GM19023 (cell line): ENCODE results near the gene EPHB2.

ENCODE experiments used
- ATAC-seq: cut with Tn5 transposase; IDR thresholded peaks from one replicate; pipeline ENCODE4 v1.9.1; 2021; ENCODE audit warnings: mild to moderate bottlenecking, moderate library complexity; ENCODE audit not compliant: unreplicated experiment

EPHB2 gene

DNA sequence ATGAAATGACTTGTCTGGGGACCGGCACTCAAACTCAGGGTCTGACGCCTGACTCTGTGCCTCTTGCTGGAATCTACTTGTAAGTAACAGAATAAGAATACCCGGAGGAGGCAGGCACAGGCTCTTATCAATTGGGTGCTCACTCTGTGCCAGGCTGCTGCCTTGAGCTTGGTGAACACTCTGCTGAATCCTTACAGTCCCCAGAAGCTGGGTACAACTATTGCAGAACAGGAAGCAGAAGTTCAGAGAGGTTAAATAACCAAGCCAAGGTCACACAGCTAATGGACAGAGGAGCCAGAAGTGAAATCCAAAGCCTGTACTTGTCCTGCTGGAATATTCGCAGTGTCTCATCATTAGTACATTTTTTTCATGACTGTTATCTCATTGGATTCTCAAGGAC, 86.0 kb downstream of the EPHB2 start:
- no peak for ATAC-seq

DNA sequence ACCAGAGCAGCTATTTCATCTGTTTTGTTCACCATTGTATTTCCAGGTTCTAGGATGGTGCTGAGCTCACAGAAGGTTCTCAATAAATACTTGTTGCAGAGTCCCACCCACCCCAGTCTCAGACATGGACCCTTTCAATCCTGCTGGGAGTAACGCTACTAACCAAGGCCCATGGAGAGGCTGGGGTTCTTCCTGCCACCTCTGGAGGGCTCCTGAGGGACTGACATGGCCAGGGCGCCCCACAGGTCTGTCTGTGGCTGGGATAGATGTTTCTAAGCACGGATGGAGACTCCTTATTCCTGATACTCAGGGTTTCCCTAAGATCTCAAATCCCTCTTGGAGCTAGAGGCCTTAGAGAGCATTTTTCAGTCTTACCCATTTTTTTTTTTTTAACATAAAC, 87.4 kb downstream of the EPHB2 start:
- no peak for ATAC-seq

DNA sequence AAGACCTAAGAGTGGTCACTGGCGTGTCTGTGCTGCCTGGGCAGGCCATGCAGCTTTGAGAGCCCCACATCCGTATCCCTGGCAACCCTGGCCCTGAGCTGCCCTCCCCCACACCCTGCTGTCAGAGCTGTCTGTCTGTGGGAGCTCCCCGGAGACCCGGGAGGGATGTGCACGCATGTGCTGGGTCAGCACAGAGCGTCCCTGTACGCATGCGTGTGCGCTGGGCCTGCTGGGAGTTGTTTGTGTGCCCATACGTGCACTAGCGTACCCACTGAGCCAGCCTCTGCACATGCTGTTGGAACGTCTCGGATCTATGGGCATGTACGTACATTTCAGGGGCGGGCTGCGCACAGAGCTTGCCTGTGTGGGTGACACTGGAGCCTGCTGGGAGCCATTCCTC, 89.3 kb downstream of the EPHB2 start:
- no peak for ATAC-seq

DNA sequence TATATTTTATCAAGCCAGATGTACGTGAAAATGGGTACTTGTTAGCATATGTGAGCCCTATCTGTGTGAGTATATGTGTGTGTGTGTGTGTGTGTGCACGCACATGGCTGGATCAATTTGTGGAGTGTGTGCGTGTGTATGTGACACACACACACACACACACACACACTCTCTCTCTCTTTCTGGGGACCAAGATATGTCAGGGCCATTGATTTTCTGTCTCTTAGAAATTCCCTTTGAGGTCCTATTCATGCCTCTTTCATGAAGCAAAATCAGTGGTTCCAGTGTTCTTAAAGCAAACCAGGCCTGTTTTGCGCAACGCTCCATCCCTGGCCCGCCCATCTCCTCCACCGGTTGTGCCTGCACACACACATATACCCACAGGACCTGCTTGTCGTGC, 90.0 kb downstream of the EPHB2 start:
- no peak for ATAC-seq

DNA sequence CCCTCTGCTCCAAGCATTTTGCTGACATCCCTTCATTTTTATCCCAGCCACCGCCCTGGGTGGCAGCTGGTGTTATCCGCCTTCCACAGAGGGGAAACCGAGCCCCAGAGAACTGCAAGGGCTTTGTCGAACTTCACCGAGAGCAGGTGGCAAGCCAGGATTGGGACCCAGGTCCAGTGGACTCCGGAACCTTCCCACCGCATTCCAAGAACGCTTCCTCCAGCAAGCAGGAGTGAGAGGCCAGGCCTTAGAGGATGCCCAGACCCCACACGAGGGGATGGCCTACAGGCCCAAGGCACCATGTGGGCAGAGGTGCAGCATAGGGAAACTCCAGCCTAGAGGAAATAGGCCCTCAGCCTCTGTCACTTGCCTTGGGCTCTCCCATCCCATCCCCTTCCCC, 90.7 kb downstream of the EPHB2 start:
- ATAC-seq, result no peak

DNA sequence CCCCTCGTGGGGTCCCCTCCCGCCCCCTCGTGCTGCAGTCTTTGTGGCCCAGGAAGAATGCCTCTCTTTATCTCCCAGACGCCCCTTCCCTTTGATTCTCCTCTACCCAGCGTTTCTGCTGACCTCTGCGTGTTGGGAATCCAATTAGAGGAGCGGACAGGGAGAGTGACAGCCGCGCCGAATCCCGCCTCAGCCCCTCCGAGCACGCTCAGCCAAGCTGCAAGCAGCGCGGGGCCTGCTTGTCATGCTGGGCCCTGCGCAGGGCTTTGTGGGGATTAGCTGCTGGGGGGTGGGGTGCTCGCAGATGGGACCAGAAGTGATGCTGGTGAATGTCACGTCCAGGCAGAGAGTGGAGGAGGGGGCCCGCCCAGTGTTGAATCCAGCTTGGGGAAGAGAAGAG, 91.1 kb downstream of the EPHB2 start:
- no peak for ATAC-seq

DNA sequence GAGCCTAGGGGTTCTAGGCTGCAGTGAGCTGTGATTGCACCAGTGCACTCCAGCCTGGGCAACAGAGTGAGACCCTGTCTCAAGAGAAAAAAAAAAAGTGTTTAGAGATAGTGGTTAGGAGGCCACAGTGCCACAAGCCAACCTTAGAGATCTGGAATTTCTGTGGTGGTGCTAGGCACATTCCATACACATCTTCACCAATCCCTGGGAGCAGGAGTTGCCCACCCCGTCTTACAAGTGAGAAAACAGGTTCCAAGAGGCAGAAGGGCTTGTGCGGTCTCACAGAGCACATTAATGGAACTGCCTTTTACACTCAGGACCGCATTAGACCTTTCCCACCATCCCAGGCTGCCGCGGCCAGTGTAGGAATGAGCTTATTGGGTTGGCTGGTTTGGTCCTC, 93.2 kb downstream of the EPHB2 start:
- ATAC-seq, result no peak

DNA sequence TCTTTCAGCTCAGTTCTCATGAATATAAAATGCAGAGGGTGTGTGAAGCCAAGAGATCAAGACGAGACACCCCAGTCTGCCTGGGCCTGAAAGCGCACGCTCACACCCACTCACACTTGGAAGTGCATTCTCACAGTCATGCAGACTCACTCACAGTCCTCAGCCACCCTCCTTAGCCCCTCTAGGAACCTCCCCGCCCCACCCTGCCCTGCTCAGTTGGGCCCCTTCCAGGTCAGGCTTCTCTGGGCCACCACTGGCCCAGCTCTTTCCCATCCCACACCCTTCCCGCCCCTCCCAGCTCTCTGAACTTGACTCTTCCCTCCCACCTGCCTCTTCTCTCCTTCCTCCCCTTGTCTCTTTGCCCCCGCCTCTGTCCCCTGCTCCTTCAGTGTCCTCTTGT, 93.8 kb downstream of the EPHB2 start:
- no peak for ATAC-seq

DNA sequence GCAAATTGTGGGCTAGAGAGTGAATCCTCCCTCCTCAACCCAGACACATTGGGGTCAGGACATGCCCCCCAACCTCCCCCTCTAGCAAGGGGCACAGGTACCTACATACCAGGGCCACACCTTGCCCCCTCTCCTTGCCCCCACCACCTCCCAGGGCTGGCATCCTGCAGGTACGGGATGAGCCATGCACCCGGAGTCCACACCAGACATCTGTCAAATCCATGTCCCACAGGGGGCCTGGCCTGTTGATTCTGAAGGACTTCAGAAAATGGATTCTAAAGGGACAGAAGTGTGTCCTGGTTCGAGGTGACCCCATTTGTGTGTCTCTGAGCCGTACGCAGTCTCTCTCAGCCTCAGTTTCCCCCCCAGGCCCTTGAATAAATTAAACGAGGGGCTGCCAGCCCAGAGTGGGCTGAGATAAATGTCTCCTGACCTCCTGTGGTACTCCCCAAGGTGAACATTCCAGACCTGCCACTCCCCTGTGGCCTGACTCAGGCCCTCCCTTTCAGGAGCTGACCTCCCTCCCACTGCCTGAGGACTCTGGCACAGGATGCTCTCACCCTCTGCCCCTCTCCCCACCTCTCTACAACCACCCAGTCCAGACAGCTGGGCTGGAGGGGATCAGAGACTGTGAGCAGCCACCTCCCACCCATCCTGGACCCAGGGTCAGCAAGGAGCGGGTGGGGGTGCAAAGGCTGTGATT, 94.5 kb downstream of the EPHB2 start:
- ATAC-seq, result no peak

DNA sequence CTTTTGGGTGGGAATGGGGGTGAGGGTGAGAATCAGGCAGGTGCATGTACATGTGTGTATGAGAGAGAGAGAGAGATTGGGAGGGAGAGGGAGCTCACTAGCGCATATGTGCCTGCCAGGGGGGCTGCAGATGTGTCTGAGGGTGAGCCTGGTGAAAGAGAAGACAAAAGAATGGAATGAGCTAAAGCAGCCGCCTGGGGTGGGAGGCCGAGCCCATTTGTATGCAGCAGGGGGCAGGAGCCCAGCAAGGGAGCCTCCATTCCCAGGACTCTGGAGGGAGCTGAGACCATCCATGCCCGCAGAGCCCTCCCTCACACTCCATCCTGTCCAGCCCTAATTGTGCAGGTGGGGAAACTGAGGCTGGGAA, 95.0 kb downstream of the EPHB2 start:
- no peak for ATAC-seq

DNA sequence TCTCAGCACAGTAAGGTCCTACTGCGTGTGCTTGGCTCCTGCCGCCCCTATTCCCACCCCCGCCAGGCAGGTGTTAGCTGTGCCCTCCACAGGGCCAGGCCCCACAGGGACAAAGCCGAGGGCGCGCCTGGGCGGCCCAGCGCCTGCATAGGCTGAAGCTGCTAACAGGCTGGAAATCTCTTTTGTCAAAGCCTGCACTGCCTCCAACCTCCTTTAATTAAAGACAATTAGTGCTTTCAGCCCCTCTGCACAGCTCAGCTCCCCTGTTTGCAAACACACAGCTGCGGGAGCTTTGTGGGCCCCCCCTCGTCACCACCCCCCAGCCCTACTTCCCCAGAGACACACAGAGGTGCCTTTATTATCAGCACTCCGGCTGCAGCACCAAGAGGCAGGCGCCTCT, 95.9 kb downstream of the EPHB2 start:
- ATAC-seq, result no peak

DNA sequence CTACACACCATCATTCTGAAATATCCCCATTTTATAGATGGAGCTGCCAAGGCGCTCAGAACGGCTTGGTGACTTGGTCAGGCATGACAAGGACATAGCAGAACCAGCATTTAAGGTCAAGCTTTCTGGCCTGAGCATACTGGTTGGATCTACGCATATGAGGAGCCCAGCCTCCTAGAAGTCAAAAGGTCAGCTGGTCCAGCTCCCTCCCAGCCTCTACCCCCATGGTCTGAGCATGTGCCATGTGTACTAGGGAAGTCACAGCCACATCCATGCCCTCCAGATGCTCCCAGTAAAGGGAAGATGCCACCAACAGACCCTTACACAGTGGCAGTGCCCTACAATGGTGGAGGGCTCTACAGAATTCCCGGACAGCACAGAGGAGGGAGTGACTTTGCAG, 96.7 kb downstream of the EPHB2 start:
- no peak for ATAC-seq

DNA sequence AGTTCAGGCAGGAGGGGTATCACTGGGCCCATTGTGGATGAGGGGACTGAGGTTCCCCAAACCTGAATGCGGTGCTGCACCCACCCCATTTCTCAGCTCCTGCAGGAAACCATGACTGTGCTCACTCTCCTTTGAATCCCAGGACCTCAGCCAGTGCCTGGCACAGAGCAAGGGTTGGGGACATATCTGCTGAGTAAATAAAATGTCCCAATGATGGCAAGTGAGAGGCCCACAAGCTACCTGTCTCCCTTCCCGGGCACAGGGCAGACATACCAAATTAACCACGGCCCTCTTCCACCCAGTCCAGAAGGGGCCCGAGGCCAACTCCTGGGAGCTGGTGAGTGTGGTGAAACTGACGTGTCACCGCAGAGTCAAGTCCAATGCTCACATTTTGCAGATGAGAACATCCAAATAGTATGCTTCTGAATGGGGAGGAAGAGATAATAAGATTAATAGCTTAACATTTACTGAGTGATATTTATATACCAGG, 97.6 kb downstream of the EPHB2 start:
- no peak for ATAC-seq

DNA sequence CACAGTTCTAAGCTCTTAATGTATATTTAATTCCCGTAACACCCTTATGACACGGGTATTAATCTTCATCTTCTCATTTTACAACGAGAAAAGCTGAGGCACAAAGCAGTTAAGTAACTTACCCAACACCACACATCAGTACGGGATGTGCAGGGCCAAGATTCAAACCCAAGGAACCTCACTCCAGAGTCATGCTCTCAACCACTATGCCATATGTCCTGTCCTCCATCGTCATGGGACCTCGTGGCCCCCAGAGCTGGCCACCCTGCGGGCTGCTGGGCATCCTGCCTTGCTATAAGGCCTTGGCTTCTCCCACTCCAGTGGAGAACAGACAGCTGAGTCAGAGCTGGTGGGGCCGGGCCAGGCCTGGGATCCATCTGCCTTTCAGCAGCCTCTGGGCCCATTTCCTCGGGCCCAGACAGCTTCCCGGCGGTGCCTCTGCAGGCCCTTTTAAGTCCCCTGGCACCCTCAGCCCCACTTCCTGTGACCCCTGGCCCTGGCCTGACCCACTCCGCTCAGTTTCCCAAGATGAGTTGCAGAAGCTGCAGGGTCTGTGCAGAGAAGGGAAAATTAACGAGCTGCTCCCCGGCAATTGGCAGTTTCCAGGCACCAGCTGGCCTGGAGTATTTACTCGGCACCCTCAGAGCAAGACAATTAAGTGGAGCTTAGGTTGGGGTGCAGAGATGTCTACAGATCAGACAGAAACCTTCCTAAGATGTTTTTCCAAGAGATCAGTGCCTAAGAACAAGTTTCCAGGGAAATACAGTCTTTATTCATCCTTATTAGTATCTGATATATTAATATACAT, 98.2 kb downstream of the EPHB2 start:
- ATAC-seq, result no peak

DNA sequence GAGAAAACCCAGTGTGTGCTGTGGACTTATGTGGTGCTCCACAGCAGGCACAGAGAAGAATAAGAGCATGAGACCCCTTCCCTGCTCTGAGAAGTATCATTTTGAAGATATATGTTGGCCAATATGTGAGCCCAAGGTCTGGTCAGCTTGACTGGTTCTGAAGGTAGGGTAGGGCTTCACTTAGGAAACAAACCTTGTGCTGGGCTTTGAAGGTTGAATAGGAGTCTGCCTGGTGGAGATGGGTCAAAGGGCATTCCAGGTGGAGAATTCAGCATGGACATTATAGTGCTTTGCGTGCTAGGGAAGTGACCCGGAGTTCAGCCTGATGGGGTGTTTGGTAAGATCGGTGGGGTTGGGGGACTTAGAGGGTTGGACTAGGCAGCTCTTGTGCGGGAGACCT, 99.1 kb downstream of the EPHB2 start:
- no peak for ATAC-seq

DNA sequence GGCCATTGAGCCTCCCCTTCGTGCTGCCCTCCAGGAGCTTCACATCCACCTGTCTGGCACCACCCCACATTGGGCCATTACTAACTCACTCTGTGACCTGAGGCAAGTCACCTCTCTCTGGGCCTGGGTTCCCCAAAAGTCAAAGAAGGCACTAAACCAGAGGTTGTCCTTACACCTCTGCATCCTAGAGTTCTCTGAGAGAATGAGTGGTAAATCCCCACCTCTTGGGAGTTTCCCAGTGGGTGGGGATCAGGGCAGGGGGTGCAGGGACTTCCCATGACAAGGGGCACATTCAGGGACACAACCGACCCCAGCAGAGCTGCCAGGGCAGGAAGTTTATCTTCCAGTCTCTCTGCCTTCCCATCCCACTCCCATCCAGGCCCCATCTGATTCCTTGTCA, 99.7 kb downstream of the EPHB2 start:
- ATAC-seq, result no peak

DNA sequence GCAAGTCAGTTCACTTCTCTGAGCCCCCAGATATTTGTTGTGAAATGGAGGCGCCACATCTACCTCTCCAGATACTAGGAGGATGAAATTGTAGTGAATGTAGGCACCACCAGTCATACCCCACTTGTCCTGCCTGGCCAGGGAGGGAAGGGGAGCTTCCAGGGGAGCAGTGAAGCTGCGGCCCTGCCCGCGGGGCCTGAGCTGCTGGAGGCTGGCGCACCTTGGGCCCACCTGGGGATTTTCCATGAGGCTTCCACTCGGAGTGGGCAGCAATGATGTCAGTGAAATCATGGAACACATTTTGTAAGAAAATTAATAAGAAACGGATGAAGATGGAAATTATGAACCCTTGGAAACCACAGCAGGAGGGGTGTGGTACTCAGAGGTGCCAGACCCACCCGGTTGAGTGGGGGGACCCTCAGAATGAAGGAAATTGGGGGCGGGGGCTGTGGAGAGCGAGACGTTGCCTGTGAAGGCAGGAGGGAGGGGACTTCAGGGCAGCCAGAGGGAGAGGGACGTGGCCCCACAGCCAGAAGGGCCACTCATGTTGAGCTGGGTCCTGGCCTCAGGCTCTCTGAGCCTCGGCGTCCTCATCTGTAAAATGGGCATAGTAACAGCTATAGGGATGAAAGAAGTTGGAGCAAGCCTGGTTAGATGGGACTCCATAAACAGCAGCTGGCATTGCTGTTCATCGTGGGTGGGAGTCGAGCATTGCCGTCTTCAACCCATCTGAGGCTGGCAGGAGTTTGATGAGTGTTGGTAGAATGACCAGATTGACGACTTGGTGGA, 101.6 kb downstream of the EPHB2 start:
- ATAC-seq, result no peak

DNA sequence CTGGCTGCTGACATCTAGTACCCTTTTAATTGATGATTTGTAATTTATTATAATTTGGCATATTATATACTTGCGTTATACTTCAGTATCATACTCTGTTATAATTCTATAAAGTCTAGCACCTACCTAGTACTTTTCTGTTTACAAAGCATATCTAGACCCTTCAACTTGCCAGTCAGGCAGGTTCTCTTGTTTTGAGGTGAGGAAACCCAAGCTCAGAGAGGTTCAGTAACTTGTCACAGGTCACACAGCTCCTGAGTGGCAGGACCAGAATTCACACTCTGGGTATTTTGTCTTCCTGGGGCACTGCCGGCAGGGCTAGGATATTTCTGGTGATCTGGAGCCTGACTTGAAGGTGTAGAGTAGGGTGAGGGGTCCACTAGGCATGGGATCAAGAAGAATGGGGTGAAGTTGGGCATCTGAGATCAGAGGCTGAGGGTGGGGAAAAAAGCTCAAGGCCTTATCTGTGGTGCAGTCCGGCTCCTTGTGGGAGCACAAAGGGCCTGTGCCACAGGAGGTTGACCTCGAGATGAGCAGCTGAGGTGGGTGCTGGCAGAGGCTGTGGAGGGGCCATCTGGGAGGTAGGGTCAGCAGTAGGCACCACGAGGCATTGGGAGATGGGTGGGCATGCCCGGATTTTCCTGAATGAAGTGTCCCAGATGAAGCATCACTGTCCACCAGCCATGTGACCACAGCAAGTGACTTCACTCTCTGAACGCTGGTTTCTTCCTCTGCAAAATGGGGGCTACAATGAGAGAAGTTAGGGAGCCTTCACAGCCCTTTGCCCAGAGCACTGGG, 102.6 kb downstream of the EPHB2 start:
- no peak for ATAC-seq

DNA sequence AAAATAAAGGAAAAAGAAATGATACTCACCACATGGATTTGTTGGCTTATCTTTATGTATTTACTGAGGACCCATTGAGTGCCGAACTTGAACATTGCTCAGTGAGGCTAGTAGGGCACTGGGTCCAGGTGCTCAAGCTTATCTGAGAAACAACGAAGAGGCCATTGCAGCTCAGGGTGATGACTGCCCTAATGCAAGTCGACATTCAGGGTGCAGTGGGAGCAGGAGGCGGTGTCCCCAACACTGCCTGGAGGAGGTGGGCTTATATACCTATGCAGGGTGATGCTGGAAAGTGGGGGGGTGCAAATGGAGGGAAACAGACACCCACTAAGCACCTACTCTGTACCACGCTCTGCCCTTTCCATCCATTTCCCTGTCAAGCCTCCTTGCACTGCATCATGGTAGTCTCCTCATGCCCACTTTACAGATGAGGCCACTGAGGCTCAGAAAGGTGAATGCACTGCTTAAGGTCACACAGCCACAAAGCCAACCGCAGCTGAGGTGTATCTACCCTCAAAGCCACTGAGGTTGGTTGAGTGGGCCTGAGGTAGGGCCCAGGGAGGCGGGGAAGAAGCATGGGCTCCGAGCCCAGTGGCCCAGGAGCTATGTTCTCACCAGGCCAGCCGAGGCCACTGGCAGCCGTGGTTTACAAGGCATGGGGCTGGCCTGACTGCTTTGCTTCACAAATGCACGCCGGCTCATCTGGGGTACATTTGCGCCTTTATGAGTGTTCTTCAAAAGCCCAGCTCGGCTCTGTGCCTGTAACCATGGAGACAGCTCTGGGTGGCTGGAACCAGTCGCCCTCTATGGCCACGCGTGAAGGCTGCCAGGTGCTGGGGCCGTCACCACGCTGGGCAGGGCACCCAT, 103.8 kb downstream of the EPHB2 start:
- no peak for ATAC-seq

DNA sequence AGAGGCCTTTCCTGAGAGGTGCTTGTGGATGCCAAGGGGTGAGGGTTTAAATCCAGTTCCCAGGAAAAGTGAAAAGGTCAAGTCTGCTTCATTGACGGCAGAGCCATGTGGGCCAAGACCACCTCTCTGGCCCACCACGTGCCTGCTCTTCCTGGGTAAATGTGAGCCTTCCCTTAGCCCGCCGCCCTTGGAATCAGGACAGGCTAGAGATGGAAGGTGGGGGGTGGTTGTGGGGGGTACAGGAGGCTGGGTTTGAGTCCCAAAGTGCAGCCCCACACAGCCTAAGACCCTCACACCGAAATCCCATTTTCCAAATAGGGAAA, 104.4 kb downstream of the EPHB2 start:
- ATAC-seq, result no peak
